G401 (cell line): ENCODE results near the gene ST3GAL4. TPM values are rescaled to one million over a fixed set of nuclear protein-coding genes. Genes with fewer than 3 reads are reported as not detected.

Source experiments
- DNase-seq: peaks from one replicate; pipeline ENCODE4 v3.0.0-alpha.2; 2015; ENCODE audit warnings: low spot score
- in situ Hi-C: cut with HindIII; loops from 2 replicates; pipeline ENCODE4 v1.10.0; 2016; ENCODE audit warnings: low sequenced_read_pairs, mixed read lengths
- total RNA-seq: library from RNA; depleted of rRNA; stranded (reverse); fragments of >200 nt; shearing (Covaris generic); gene quantifications from 2 replicates; pipeline ENCODE4 v1.2.3, GENCODE V29; 2014

Gene ST3GAL4
- total RNA-seq, 1 experiment from 2014 or later, result 35.0 TPM

GRCh38 chr11:126432525-126432924 lies 77.0 kb downstream of the ST3GAL4 start:
- in situ Hi-C loops, result no loop called here
- no peak for DNase-seq

- DNase-seq, result no peak
- in situ Hi-C loops, result no loop called here
Observed at GRCh38 chr11:126433244-126433846, 77.9 kb downstream of the ST3GAL4 start.

DNA sequence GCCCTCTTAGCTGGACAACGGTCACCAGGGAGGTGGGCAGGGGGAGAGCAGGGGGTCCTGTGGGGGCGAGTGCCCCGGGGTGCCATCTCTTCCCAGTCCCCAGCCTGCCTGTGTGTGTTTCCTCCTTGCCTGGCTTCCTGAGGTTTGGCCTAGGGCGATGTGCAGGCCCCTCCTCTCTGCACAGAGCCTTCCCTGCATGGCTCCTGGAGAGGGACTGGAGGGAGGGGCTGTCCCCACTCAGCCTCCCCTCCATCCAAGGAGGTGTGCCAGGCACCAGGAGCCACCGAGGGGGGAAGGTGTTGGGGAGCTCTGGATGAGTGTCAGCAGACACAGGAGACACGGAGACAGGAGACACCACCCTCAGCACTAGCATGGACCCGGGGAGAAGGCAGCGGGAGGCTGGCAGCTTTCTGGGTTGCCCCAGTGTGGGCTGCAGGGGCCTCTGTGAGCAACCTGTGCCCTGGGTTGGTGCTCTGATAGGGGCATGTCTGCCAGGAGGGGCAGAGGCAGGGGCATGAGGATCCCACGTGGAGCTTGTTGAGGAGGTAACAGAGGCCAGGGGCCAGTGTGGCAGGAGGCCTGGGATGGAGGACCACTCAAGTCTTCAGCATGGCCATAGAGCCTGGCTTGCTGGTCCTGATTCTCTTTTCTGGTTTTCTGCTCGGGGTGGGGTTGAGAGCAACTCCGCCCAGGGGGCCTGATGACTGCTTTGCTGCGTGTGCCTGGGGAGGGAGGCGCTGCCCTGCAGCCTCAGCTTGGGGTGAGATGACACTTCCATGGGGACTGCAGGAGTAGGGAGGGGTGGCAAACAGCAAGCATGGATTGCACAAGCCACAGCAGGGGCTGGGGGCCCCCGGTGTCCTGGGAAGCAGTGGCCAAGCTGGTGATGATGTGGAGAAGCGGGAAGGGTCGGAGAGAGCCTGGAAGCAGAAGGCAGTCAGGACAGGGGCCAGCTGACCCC lies 78.8 kb downstream of the ST3GAL4 start:
- in situ Hi-C loops, result no loop called here
- DNase-seq, result no peak

DNA sequence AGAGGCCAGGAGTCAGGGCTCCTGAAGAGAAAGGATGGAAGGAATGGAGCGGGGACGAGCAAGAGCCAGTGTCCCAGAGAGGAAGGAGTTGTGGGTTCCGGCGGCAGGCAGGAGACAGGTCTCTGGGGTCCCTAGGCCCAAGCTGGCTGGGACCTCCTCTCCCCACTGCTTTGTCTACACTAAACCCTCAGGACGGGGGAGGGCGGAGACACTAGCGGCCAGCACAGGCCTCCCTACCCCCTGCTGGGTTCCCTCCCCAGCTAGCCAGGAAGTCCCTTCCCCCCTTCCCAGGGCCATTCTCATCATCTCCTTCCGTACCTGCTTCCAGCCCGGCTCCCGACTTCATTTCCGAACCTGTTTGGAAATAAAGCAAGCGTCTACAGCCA lies 79.5 kb downstream of the ST3GAL4 start:
- in situ Hi-C loops, result no loop called here
- no peak for DNase-seq

DNA sequence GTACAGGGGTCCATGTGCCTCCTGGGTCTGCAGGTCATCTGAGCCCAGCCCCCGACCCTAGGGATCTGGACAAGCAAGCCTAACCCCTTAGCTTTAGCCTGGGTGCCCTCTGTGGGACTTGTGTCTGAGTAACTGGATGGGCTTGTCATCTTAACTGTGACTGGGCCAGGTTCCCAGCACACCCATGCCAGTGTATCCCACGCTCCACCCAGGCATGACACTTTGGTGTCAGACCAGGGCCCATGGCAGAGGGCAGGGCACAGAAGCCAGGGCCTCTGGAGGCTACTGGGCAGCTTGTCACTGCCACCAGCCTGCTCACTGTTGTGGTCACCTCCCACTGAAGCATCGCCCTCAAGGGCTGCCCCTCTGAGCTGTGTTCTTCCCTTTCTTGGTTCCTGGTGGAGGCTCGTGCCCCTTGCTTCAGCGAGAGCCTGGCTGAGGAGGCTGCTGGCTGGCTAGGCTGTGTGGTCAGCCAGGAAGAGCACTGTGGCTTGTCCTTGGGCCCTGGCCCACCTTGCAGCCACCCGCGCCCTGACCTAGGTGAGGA lies 80.8 kb downstream of the ST3GAL4 start:
- in situ Hi-C loops, result no loop called here
- no peak for DNase-seq

DNA sequence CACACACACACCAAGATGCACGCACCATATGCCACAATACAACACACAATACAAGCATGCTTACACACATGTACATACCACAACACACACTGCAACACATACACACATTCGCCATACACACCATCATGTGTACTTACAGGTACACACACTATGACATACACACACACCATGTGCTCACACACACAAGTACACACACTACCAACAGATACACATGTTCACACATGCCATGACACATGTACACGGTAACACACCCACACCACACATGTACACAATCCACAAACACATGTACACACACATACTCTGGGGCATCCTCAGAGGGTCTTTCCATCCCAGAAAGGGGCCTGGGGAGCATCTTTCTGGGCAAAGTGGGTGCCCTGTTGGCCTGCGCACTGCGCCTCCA lies 82.2 kb downstream of the ST3GAL4 start:
- in situ Hi-C loops, result no loop called here

DNA sequence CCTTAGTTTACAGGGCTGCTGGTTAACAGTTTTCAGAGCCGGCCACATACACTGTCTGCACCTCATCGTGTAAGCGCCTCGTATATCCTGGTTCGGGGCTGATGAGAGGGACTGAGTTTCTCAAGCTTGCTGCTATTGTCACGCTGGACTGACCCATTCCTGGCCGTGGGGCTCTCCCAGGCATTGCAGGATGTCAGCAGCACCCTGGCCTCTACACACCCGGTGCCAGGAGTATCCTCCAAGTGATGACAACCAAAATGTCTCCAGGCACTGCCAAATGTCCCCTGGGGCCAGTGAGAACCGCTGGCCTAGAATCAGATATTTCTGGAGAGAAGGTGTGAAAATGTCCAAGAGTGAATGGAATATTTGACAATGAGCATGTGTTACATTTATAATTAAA lies 82.8 kb downstream of the ST3GAL4 start:
- in situ Hi-C loops, result no loop called here

More for the DNA sequence above, 82.2 kb downstream of the ST3GAL4 start:
- no peak for DNase-seq

GRCh38 chr11:126438691-126439090 lies 83.2 kb downstream of the ST3GAL4 start:
- no peak for DNase-seq
- in situ Hi-C loops, result no loop called here

More for the DNA sequence above, 82.8 kb downstream of the ST3GAL4 start:
- DNase-seq, result no peak

DNA sequence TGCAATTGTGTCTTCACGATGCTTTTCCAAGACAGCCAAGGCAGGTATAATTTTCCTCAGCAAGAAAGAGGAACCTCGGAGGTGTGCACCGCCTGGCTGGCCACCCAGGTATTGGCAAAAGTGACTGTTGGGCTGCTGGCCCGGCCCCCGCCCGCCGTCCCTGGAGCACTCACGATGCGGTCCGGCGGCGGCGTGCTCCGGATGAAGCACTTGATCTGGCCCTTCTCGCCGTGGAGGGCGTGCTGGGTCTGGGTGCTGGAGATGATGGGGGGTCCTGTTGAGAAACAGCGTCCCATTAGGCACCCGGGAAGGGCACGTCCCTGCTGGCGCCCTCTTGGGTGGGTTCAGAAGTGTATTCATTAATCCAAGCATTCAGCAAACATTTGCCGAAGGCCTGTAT lies 84.8 kb downstream of the ST3GAL4 start:
- in situ Hi-C loops, result no loop called here
- no peak for DNase-seq

GRCh38 chr11:126440792-126441514 lies 85.5 kb downstream of the ST3GAL4 start:
- in situ Hi-C loops, result no loop called here
- peak; percentile 74 for DNase-seq

DNA sequence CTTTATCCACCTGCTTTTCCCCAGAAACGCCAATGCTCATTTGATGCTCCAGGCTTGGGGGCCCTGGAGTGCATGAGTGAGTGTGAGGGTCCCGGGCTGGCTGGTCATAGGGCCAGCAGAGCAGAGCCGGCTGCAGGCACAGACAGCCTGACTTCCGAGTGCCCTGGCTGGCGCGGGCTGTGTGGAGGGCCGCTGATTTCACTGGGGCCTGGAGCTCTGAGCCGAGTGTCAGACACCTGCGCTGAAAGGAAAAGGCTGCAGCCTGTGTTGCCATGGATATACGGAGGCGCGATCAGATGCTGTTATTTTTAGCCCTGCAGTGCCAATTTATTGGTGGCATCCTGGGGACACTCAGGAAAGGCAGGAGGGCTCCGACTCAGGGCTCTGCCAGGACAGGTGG lies 87.6 kb downstream of the ST3GAL4 start:
- peak; percentile 58 for DNase-seq
- in situ Hi-C loops, result no loop called here

DNA sequence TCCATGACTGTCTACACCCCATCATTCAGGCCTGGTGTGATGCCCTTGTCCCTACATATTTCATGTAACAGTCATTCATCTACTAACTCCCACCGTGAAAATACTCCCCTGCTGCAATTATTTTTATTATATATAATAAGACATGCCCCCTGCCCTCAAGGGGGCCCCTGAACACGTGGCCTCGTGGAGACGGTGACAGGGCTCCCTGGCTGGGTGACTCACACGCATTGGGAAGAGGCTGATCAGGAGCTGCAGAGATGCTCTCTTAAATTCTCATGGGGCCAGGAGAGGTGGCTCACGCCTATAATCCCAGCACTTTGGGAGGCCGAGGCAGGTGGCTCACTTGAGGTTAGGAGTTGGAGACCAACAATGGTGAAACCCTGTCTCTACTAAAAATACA lies 88.6 kb downstream of the ST3GAL4 start:
- DNase-seq, result no peak
- in situ Hi-C loops, result no loop called here

GRCh38 chr11:126446581-126446980 lies 91.1 kb downstream of the ST3GAL4 start:
- in situ Hi-C loops, result no loop called here
- DNase-seq, result no peak

- DNase-seq, result no peak
- in situ Hi-C loops, result no loop called here
Observed at GRCh38 chr11:126450198-126450597, 94.7 kb downstream of the ST3GAL4 start.

- in situ Hi-C loops, result no loop called here
- DNase-seq, result no peak
Observed at GRCh38 chr11:126450806-126451205, 95.3 kb downstream of the ST3GAL4 start.

DNA sequence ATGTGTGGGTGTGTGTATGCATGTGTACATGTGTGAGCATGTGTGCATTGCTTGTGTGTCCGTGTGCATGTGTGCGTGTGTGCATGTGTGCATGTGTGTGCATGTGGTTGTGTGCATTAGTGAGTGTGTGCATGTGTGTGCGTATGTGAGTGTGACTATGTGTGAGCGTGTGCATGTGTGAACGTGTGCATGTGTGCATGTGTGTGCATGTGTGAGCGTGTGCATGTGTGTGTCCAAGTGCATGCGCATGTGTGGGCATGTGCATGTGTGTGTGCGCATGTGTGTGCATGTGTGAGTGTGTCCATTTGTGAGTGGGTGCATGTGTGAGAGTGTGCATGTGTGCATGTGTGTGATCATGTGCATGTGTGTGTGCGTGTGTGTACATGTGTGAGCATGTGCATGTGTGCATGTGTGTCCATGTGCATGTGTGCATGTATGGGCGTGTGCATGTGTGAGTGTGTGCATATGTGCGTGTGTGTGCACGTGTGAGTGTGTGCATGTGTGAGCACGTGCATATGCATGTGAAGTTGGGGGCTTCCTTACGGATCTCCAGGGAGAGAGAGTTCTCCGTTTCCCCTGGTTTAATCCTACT lies 95.8 kb downstream of the ST3GAL4 start:
- in situ Hi-C loops, result no loop called here
- DNase-seq, result no peak

GRCh38 chr11:126452241-126453101 lies 97.0 kb downstream of the ST3GAL4 start:
- in situ Hi-C loops, result no loop called here
- no peak for DNase-seq

DNA sequence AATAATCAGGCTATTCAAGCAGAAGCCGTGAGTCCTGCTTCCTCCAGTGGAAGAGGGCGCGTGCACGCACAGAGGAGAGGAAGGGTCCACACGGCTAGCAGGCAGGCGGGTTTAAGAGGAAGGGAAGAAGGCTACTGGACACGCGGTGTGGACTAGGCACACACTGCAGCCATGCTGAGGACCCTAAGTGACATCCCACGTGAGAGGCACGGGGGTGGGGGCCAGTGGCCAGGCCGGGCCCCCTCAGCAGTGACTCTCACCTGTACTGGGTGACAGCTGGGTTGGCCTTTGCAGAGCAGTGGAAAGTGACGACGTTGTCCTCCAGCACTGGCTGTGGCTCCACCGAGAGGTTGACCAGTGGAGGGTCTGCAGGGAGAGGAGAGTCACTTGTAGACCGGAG lies 100.6 kb downstream of the ST3GAL4 start:
- in situ Hi-C loops, result no loop called here
- DNase-seq, result no peak
